ENCODE results near the gene IL1RAPL2. TPM values are rescaled to one million over a fixed set of nuclear protein-coding genes. Genes with fewer than 3 reads are reported as not detected.

Gene IL1RAPL2
- total RNA-seq, 2 donors from 2014 or later = not detected

DNA sequence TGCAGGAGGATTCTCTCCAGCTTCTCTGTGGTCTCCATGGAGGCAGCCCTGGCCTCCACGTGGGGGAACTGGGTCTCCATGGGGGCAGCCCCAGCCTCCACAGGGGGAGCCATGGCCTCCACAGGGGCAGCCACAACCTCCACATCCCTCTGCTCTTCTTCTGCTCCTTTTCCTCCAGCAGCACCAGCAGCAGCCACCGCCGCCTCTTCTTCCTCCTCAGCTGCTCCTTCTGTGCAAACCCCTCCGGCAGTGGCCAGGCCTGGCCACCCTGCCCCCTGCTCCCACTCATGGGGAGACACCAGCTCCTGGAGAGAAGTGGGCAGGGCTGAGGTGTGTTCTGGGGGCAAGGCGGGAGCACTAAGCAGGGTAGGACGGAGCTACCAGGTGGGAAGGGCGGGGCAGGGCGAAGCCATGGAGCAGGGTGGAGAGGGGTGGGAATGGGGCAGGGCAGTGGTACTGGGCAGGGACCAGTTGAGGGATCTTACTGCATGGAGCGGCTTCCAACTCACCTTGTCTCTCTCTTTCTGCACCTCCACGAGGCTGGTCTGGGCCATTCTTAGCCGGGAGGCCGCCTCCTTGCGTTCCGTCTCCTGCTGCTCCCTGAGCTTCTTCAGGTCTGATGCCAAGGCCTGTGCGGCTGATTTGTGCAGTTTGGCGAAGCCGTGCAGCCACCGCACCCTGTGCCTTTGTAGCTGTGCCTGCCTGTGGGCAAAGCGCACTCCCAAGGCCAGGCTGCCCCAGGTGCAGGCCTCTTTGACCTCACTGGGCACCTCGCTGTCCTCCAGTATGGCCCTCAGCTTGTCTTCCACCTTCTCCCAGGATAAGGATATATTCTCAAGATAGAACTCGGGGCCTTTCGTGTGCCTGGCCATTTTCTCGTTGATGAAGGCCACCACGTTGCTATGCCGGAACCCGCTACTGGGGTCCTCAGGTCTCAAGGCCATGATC lies 653.7 kb downstream of the IL1RAPL2 start:
- no peaks in the 10 kb centered on the region for H3K9me3 ChIP-seq
- no peaks in the 10 kb centered on the region for H3K4me1 ChIP-seq
- H3K27me3 ChIP-seq = no peaks in the 10 kb centered on the region
- DNase-seq (ENCODE audit: low spot score) = no peak
- H3K4me3 ChIP-seq = no peak overlapping the region
- no peaks in the 10 kb centered on the region for H3K36me3 ChIP-seq
- no peak overlapping the region for H3K27ac ChIP-seq
- TF ChIP-seq, protein P1, sequence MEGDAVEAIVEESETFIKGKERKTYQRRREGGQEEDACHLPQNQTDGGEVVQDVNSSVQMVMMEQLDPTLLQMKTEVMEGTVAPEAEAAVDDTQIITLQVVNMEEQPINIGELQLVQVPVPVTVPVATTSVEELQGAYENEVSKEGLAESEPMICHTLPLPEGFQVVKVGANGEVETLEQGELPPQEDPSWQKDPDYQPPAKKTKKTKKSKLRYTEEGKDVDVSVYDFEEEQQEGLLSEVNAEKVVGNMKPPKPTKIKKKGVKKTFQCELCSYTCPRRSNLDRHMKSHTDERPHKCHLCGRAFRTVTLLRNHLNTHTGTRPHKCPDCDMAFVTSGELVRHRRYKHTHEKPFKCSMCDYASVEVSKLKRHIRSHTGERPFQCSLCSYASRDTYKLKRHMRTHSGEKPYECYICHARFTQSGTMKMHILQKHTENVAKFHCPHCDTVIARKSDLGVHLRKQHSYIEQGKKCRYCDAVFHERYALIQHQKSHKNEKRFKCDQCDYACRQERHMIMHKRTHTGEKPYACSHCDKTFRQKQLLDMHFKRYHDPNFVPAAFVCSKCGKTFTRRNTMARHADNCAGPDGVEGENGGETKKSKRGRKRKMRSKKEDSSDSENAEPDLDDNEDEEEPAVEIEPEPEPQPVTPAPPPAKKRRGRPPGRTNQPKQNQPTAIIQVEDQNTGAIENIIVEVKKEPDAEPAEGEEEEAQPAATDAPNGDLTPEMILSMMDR (IDR thresholded peaks at IDR 0.05) = no peak

GRCh38 chrX:105220636-105221035 lies 654.6 kb downstream of the IL1RAPL2 start, which contains the start of gene TEX13A:
Gene TEX13A, minus strand, starts transcription at chrX:105220694. Its CDS starts 297 bp downstream, at chrX:105220397.
- H3K4me3 ChIP-seq = no peak within 1 kb of the TSS
- DNase-seq (ENCODE audit: low spot score) = no peak

DNA sequence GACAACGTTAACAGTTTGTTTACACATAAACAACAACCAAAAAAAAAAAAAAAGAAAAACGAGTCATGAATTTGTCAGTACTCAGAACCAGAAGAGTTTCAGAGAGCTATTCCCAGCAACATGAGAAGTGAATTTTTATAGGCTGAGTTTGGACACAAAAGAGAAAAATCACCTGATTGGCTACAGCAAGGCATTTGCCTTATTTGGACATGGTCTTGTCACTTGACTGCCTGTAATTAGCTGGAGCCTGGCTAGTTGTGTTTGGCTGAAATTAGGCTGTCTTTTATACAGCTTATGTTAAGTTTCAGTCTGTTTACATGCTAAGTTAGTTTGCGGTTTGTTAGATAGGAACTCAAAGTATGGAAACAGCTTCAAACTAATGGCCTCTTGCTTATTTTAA lies 655.4 kb downstream of the IL1RAPL2 start:
- no peak for DNase-seq (ENCODE audit: low spot score)
- H3K4me3 ChIP-seq = no peak overlapping the region
- H3K27ac ChIP-seq = no peak overlapping the region
- H3K4me1 ChIP-seq = no peaks in the 10 kb centered on the region
- H3K9me3 ChIP-seq = no peaks in the 10 kb centered on the region
- H3K36me3 ChIP-seq = no peaks in the 10 kb centered on the region
- TF ChIP-seq, protein P1 (IDR thresholded peaks at IDR 0.05) = no peak
- no peaks in the 10 kb centered on the region for H3K27me3 ChIP-seq

More at GRCh38 chrX:105220636-105221035, 654.6 kb downstream of the IL1RAPL2 start, which contains the start of gene TEX13A:
- Histone ChIP-seq H3K4me1 (no peaks in the 10 kb centered on the region), H3K27ac (no peak within 1 kb of the TSS), H3K9me3 (no peaks in the 10 kb centered on the region), H3K27me3 (no peaks in the 10 kb centered on the region), H3K36me3 (no peaks in the 10 kb centered on the region)
- TF ChIP-seq, protein P1 (IDR thresholded peaks at IDR 0.05) = no peak

DNA sequence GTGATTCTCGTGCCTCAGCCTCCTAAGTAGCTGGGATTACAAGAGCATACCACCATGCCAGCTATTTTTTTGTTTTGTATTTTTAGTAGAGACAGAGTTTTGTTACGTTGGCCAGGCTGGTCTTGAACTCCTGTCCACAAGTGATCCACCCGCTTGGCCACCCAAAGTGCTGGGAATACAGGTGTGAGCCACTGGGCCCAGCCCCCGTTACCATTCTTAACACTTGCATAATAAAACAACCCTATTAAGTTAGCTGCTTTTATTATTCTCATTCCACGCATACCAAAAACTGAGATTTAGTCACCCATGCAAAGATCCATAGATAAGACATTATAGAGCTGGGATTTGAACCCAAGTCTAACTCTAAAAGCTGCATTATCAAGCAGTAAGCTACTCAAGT lies 660.5 kb downstream of the IL1RAPL2 start:
- Histone ChIP-seq H3K27me3 (no peaks in the 10 kb centered on the region), H3K36me3 (no peaks in the 10 kb centered on the region), H3K4me3 (no peak overlapping the region), H3K9me3 (no peaks in the 10 kb centered on the region), H3K4me1 (no peaks in the 10 kb centered on the region), H3K27ac (no peak overlapping the region)
- TF ChIP-seq, protein P1 (IDR thresholded peaks at IDR 0.05) = no peak
- no peak for DNase-seq (ENCODE audit: low spot score)

DNA sequence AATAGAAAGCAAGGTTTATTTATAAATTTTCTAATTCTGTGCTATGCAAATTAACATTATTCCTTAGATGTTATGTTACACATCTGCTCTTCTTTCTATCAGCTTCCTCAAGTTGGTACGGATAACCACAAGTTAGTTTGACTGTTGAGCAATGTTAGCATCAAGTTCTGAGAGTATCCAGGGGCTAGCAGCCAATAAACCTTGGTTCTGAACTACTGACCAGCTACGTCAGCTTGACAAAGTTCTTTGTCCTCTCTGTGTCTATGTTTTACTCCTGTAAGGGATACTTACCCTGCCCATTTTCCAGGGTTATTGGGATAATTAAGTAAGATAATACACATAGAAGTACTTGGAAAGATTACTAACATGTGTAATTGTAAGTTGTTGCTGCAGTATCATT lies 662.6 kb downstream of the IL1RAPL2 start:
- DNase-seq (ENCODE audit: low spot score) = no peak
- TF ChIP-seq, protein P1 (IDR thresholded peaks at IDR 0.05) = no peak
- Histone ChIP-seq H3K36me3 (no peaks in the 10 kb centered on the region), H3K9me3 (no peaks in the 10 kb centered on the region), H3K4me1 (no peaks in the 10 kb centered on the region), H3K4me3 (no peak overlapping the region), H3K27ac (no peak overlapping the region), H3K27me3 (no peaks in the 10 kb centered on the region)

Measured in right atrium auricular region (tissue), 2 donors.